ENCODE measurements around the gene TAC4.

The TAC4 gene

GRCh38 chr17:49789243-49789578 is 58.7 kb downstream of the TAC4 start:
- no peaks in the 10 kb centered on the region for H3K9me3 ChIP-seq (ENCODE audit: control insufficient read depth in 1 of 2, low read length in 2 of 2)
- H3K4me3 ChIP-seq (ENCODE audit: low read depth in 1 of 2, low read length in 2 of 2): peak overlapping the region; percentile 77 to 96
- peak overlapping the region in 1 of 2 donors; percentile 40 for H3K9ac ChIP-seq (ENCODE audit: low read depth in 1 of 2, low read length in 2 of 2)
- no peaks in the 10 kb centered on the region for H3K27me3 ChIP-seq (ENCODE audit: control insufficient read depth in 1 of 2, insufficient read depth in 2 of 2, low read length in 2 of 2)
- H3K4me1 ChIP-seq (ENCODE audit: control insufficient read depth in 1 of 2, insufficient read depth in 2 of 2, low read length in 2 of 2): peaks cover 18 to 21% of the 10 kb centered on the region in 2 donors
- peaks cover 10 to 26% of the 10 kb centered on the region in 2 donors for H3K36me3 ChIP-seq (ENCODE audit: control insufficient read depth in 1 of 2, insufficient read depth in 2 of 2, low read length in 2 of 2)
- no peak overlapping the region for H3K27ac ChIP-seq (ENCODE audit: low read depth, low read length)

GRCh38 chr17:49788478-49789242 is 59.2 kb downstream of the TAC4 start, which contains the start of gene KAT7:
Gene KAT7 (plus strand): TSS chr17:49788681. CDS start chr17:49788835, 154 bp downstream.
- Histone ChIP-seq H3K9me3 (ENCODE audit: control insufficient read depth in 1 of 2, low read length in 2 of 2) (no peaks in the 10 kb centered on the region), H3K27me3 (ENCODE audit: control insufficient read depth in 1 of 2, insufficient read depth in 2 of 2, low read length in 2 of 2) (no peaks in the 10 kb centered on the region), H3K4me1 (ENCODE audit: control insufficient read depth in 1 of 2, insufficient read depth in 2 of 2, low read length in 2 of 2) (peaks cover 18 to 21% of the 10 kb centered on the region in 2 donors), H3K27ac (ENCODE audit: low read depth, low read length) (peak within 1 kb of the TSS; percentile 98), H3K9ac (ENCODE audit: low read depth in 1 of 2, low read length in 2 of 2) (peak within 1 kb of the TSS; percentile 97 to 98), H3K36me3 (ENCODE audit: control insufficient read depth in 1 of 2, insufficient read depth in 2 of 2, low read length in 2 of 2) (peaks cover 10 to 20% of the 10 kb centered on the region in 2 donors), H3K4me3 (ENCODE audit: low read depth in 1 of 2, low read length in 2 of 2) (peak within 1 kb of the TSS; percentile 96 to 97)
